NCI-H446 treated with DMSO at 0.1 percent for 48 hours (cell line): ENCODE results near the gene HIVEP3.

ENCODE experiments used
- DNase-seq: peaks from one replicate; lab custom pipeline; 2025; lab: John Stamatoyannopoulos, UW

The HIVEP3 gene

DNA sequence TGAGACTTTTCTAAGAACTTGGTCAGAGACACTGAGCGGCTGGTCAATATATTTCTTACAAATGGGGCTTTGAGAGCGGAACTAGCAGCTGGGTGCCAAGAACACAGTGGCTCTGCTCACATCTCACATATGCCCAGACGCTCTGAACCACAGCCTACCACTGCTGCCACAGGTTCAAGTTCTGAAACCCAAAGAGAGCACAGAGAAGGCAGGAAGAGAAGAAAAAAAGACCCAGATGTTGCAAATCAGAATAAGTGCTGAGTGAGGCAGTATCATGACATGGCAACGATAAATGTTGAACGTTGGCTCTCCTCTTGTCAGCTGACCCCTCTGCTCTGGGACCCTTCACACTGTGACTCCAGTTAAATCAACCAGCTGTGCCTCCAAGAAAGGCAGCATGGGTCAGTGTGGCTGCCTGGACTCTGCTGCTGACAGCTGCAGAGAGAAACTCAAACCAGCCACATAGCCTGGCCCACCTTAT lies 26.4 kb downstream of the HIVEP3 start:
- DNase-seq: no peak

DNA sequence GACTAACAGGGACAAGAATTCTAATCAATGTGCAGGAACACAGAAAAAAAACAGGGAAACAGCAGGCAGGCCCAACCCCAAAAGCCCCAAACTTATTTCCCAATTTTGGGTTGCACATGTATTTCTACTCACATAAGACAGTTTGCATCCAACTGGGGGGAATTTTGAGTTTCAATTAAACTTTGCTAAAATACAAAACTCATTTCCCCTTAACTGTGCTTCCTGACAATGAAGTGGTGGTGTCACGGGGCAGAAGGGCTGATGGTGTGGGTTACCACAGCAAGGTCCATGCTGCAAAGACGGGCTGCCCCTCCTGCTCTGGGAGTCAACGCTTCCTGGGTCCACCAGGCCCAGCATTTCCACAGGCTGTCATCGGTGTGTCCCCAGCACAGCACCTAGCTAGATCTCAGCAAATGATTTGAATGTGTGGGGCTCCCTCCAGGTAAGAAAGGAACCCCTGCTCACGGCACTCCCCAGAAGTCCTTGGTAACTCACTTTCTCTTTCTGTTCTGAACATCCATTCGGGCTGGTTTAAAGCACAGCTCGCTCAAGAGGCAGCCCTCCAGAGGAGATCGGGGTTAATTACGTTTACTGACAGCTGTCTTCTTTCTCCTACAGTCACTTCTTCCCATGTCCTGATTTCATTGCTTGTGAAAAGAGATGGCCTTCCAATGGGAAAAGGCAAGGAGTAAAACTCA lies 27.4 kb downstream of the HIVEP3 start:
- DNase-seq: no peak

DNA sequence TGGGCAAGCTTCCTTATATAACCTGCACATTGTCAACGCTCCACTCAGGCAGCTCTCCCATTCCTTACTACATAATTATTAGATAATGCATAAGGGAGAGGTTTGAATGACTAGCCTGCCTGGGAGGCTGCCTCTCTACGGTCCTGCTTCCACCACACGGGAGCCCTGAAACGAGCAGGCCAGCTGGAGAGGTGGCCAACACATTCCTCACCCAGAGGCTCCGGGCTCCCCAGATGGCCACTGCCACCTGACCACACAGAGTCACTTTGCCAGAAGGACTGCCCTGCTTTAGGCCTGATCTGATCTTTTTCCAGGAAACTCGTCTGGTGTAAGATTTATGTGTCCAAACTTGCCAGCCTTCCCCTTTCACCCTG lies 27.9 kb downstream of the HIVEP3 start:
- DNase-seq: no peak

- DNase-seq: no peak
These were observed 29.0 kb downstream of the HIVEP3 start for GRCh38 chr1:41889506-41890414.

- no peak for DNase-seq
These were observed 30.0 kb downstream of the HIVEP3 start for GRCh38 chr1:41888756-41889155.

- no peak for DNase-seq
These were observed 31.4 kb downstream of the HIVEP3 start for GRCh38 chr1:41887365-41887764.

GRCh38 chr1:41884256-41885230 lies 34.2 kb downstream of the HIVEP3 start:
- no peak for DNase-seq

GRCh38 chr1:41883507-41883906 lies 35.2 kb downstream of the HIVEP3 start:
- no peak for DNase-seq

- no peak for DNase-seq
These were observed 36.2 kb downstream of the HIVEP3 start for GRCh38 chr1:41882486-41882885.

DNA sequence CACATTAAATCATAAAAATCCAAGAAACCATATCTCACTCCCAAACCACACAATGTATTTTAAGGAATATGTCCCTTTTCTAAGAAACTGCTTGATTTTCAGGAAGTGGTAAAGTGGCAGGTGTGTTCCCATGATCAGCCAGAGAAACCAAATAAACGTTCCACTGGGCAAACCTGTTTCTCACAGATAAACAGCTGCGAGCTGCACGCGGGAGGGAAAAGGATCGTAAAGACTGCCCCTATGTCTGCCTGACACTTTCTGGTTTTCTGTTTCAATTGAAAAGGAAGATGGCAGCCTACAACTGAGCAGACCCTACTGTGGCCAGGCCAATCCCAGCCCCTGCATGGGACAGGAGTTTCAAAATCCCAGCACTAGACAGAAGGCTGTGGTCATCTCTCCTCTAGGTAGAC lies 36.6 kb downstream of the HIVEP3 start:
- no peak for DNase-seq

DNA sequence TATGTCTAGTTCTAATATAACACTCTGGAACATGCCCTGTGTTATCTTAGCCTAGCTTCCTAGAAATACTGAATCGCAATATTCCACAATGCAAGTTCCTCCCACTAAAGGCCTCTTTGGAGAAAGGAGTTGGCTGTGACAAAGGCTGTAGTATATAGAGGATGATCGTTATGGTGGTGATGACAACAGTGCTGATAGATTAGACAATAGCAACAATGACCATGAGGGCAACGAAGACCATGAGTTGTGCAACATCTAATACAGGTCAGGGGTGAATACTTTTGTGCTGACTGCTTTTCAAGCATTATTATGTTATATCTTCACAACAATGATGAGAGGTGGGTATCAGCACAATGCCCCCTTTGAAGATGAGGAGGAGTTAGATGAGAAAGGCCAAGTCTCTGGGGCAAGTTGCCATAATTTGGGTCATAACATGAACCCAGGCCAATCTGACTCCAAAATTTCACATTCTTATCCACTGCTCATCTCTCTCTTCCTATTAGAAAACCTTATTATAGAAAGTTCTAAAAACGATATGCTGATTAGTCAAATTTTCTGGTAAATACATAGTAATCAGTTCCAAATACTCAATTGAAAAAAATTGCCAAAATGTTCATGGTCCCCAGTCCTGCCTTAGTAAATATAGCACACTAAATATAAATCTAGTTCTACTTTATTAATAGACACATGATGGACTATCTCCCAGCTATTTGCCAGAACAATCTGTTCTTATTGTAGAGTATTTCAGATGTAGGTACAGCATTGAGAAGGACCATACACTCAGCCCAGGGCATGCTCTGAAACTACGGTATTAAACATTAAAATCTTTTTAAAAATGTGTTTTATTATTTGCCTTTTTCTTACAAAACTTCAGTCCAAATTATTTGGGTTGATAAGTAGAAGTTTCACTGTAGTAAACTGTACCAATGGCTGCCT lies 37.5 kb downstream of the HIVEP3 start:
- no peak for DNase-seq

DNA sequence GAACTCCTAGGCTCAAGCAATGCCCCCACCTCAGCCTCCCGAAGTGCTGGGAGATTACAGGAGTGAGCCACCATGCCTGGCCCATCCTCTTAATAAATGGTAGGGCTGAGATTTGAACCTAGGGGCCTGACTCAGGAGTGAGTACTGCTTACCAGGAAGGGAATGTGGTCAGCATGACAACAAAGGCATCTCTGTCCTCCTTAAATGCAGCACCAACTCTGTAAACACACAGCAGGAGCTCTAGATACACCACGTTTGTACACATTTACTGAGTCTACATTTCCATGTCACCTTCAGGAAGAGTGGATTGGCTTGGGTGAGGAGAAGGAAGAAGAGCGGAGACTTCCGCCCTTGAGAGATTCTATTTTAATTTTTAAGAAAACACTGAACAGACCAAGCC lies 38.5 kb downstream of the HIVEP3 start:
- no peak for DNase-seq

DNA sequence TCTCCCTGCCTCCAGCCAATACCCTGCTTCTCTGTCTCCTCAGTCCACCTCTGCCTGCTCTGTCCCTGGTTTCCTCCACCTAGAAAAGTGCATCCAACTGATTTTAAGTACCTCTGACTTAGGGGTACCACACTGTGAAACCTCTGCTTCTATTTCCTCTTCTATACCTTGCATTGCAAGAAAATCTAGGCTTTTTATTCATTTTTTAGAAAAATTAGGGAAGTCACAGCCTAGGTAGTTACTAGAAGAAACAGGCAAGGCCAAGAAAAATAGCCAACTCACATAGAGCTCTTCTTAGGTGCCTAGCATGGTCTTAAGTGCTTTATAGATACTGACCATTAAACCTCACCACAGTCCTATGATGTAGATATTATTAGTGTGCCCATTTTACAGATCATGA lies 39.1 kb downstream of the HIVEP3 start:
- no peak for DNase-seq

GRCh38 chr1:41878911-41879310 lies 39.8 kb downstream of the HIVEP3 start:
- no peak for DNase-seq

- no peak for DNase-seq
These were observed 40.2 kb downstream of the HIVEP3 start for GRCh38 chr1:41878495-41878894.

DNA sequence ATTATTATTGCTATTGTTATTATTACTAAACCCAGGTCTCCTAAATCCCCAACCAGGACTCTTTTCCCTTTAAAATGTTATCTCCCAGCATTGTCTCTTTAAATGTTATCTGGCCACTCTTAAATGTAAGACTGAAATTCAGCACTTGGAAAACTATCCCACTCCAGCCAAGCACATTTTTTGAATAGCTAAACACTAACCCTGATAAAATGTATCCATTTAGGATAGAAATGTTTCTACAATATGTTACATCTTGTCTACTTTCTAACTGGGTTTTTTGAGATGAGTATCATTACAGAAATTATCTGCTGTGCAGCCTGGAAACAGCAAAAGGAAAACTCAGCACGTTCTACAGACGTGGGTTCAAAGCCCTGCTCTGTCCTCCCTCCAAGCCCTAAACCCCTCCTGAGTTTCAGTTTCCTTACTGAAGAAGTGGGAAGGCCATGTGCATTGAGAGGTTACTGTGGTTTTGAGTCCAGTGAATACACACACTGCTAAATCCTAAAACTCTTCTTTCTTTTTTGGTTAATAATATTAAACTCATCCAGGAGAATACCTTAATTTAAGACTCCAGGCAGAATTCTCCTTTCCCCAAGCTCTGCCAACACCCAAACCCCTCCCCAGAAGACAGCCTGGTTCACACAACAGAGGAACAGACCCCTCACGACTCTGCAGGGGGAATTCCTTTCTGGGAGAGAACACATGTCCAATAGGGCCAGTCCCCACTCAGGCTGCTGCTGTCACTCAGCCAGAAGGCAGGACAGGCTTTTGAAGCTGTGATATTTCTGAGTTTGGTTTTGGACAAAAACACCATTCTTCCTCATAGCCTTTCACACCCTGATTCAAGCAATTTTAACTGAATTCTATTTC lies 41.9 kb downstream of the HIVEP3 start:
- DNase-seq: no peak

DNA sequence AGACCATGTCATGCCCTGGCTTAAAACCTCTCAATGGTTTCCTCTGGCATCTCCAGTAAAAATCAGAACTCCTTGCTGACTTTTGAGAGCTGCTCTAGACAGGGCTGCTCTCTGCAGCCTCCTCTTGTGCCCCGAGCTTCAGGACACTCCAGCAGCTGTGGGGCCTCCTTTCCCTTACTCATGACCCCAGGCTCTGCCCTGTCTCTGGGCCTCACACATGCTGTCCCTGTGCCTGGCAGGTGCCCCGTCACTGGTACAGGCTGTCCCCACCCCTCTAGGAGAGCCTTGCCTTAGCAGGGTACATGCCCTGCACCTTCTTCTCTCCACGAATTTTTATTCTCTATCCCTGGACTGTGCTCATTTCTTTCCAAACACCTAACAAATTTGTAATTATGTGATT lies 43.2 kb downstream of the HIVEP3 start:
- DNase-seq: no peak

DNA sequence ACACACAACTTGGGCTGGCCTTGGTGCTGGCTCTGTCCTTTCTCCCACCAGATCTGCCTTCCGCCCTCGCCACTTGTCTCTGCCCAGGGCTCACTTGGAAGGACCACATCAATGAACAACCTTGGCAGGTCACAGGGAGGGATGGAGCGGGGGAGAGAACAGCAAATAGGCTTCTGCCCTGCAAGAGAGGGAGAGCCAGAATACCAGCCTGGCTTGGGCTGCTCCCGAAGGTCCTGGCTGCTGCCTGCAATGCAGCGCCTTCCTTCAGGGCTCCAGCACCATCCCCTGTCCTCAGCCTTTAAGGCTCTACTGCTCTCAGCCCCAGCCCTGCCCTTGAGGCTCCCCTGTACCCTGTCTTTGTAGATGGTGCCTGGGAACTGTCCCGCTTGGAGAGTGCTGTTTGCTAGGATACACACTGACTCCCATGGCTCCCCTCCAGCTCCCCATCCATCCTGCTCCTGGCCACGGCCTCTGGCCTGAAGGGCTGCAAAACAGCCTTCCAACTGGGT lies 43.8 kb downstream of the HIVEP3 start:
- no peak for DNase-seq

DNA sequence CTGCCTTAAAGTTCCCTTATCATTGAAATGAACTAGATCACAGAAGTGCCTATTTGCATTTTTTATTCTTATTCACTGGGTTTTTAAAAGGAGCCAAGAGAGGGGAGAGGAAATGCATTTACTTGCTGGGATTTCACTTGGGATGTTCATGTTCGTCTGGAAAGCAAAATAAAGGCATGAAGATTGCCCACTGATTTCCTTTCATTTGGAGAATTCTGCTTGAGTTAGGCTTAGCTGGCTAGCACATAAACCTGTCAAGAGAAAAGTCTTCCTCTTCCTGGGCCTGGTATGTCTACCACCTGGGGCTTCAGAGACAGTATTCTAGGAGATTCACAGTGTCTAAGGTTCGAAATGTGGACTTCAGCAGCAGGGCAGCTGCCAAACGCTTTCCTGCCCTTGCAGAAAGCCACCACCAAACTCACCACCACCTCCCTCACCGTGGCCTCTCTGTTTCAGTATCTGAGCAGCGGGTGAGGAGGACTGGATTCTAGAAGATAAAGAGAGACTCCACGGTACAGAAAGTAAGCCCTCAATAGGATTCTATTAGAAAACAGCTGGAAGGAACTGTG lies 44.5 kb downstream of the HIVEP3 start:
- DNase-seq: no peak
